B cell (primary cell): Measurements from ENCODE around the gene PTPN7. TPM values are rescaled to one million over a fixed set of nuclear protein-coding genes. Genes with fewer than 3 reads are reported as not detected.

Experiments
- ATAC-seq: fragments of 200-7000 bp; cut with Tn5 transposase; one replicate; pipeline ENCODE4 v1.10.0; 2021; ENCODE audit warnings: low read depth, mild to moderate bottlenecking, moderate number of reproducible peaks, moderate library complexity
- CTCF ChIA-PET: fragments of 350-600 bp; sonication (Branson Sonifier 250); formaldehyde crosslinking; loops from one replicate; lab custom pipeline; 2021; ENCODE audit warnings: antibody characterized with exemption, inconsistent platforms; lab: Charles Lee
- POLR2A ChIA-PET: fragments of 350-600 bp; sonication (Branson Sonifier 250); formaldehyde crosslinking; loops from one replicate; lab custom pipeline; 2021; ENCODE audit warnings: antibody characterized with exemption; lab: Charles Lee
- DNase-seq: peaks from one replicate; pipeline ENCODE4 v3.0.0; 2013
- H2AFZ ChIP-seq: 2 replicates; pipeline ENCODE4 v1.6.1; 2012; ENCODE audit warnings: mild to moderate bottlenecking, low read depth, low read length; ENCODE audit not compliant: insufficient read depth, poor library complexity, severe bottlenecking
- H3K27ac ChIP-seq, 2 donors: 1 replicate in 1 of 2; 2 replicates in 1 of 2; pipeline ENCODE4 v1.5.1; 2012 to 2013; ENCODE audit warnings: low read length in 2 of 2, mild to moderate bottlenecking in 2 of 2, moderate library complexity in 1 of 2
- H3K27me3 ChIP-seq, 4 experiments: fragments of 200-600 bp in 1 of 4; sonication (generic) in 1 of 4; replicated peaks in 1 of 4; 1 replicate in 2 of 4; 2 replicates in 2 of 4; pipeline versions ENCODE4 v1.6.1 to v1.7.0; 2013 to 2016; ENCODE audit warnings: low read length in 3 of 4, mild to moderate bottlenecking in 2 of 4, mixed read lengths in 1 of 4, moderate library complexity in 1 of 4; ENCODE audit not compliant: insufficient read depth in 4 of 4, control insufficient read depth in 3 of 4; ENCODE audit errors: control extremely low read depth in 1 of 4
- H3K36me3 ChIP-seq, 2 experiments: replicated peaks in 1 of 2; 1 replicate in 1 of 2; 2 replicates in 1 of 2; pipeline versions ENCODE4 v1.6.1 to v1.7.1; 2013; ENCODE audit warnings: low read length in 1 of 2; ENCODE audit not compliant: insufficient read depth in 2 of 2, control insufficient read depth in 1 of 2; ENCODE audit errors: control extremely low read depth in 1 of 2, extremely low read depth in 1 of 2
- H3K4me1 ChIP-seq, 2 donors: fragments of 200-600 bp in 1 of 2; sonication (generic) in 1 of 2; 1 replicate in 1 of 2; 2 replicates in 1 of 2; pipeline versions ENCODE4 v1.5.1 to v1.6.1; 2013 to 2017; ENCODE audit warnings: low read length in 2 of 2; ENCODE audit not compliant: control insufficient read depth in 2 of 2, insufficient read depth in 2 of 2
- H3K4me2 ChIP-seq: replicated peaks from 2 replicates; pipeline ENCODE3; 2012; ENCODE audit warnings: mild to moderate bottlenecking, low read depth, low read length; ENCODE audit not compliant: poor library complexity, severe bottlenecking
- H3K4me3 ChIP-seq, 5 experiments: fragments of 200-600 bp in 1 of 5; sonication (generic) in 1 of 5; 1 replicate in 3 of 5; 2 replicates in 2 of 5; pipeline versions ENCODE4 v1.5.1 to v1.7.0; 2011 to 2016; ENCODE audit warnings: low read length in 4 of 5, mild to moderate bottlenecking in 4 of 5, low read depth in 2 of 5, control low read depth in 1 of 5, moderate library complexity in 1 of 5; ENCODE audit not compliant: insufficient read depth in 1 of 5; ENCODE audit errors: control extremely low read depth in 1 of 5, extremely low read depth in 1 of 5
- H3K79me2 ChIP-seq: fragments of 200-600 bp; sonication (generic); one replicate; pipeline ENCODE4 v1.6.0; 2016; ENCODE audit warnings: low read length; ENCODE audit not compliant: control insufficient read depth, insufficient read depth
- H3K9ac ChIP-seq: fragments of 200-600 bp; sonication (generic); 2 replicates; pipeline ENCODE4 v1.6.1; 2017; ENCODE audit warnings: mild to moderate bottlenecking, low read length, moderate library complexity
- H3K9me3 ChIP-seq, 3 donors: one replicate each; pipeline versions ENCODE4 v1.6.1 to v1.7.1; 2013; ENCODE audit warnings: low read length in 2 of 3; ENCODE audit not compliant: control insufficient read depth in 2 of 3, insufficient read depth in 1 of 3; ENCODE audit errors: control extremely low read depth in 1 of 3
- H4K20me1 ChIP-seq: 2 replicates; pipeline ENCODE4 v1.6.0; 2012; ENCODE audit warnings: mild to moderate bottlenecking, low read length; ENCODE audit not compliant: insufficient read depth, control insufficient read depth, poor library complexity, severe bottlenecking
- H3K27ac Mint-ChIP-seq: one replicate; pipeline ENCODE4 v1.8.0; 2021; ENCODE audit warnings: mixed read lengths
- H3K27me3 Mint-ChIP-seq: one replicate; pipeline ENCODE4 v1.8.0; 2021; ENCODE audit warnings: mixed read lengths
- H3K4me1 Mint-ChIP-seq: one replicate; pipeline ENCODE4 v1.8.0; 2021; ENCODE audit warnings: mixed read lengths
- H3K4me3 Mint-ChIP-seq: one replicate; pipeline ENCODE4 v1.8.0; 2021; ENCODE audit warnings: mixed read lengths
- H3K9me3 Mint-ChIP-seq: one replicate; pipeline ENCODE4 v1.8.0; 2022; ENCODE audit warnings: mixed read lengths; ENCODE audit not compliant: insufficient read depth
- EZH2 ChIP-seq: IDR thresholded peaks from 2 replicates; pipeline ENCODE4 v1.6.1; 2012; ENCODE audit warnings: borderline replicate concordance, low read depth, mild to moderate bottlenecking, moderate library complexity, low read length; ENCODE audit not compliant: insufficient read depth, poor library complexity, severe bottlenecking
- WGBS: methylation state at CpG from one replicate; pipeline ENCODE4 v1.1.5; 2013; ENCODE audit warnings: missing lambda C conversion rate; ENCODE audit not compliant: insufficient coverage; 5-methylcytosine and 5-hydroxymethylcytosine counted together
- intact Hi-C: fragments of 100-400 bp; cut with micrococcal nuclease; formaldehyde crosslinking; loops from one replicate; pipeline ENCODE4 v1.10.0; 2022
- polyA plus RNA-seq: library from polyadenylated mRNA; depleted of rRNA; stranded (reverse); fragments of >200 nt; gene quantifications from 2 replicates; pipeline ENCODE4 v1.2.3, GENCODE V29; 2012
- total RNA-seq, 2 donors: library from RNA; stranded (reverse); fragments of 120-200 nt in 1 of 2; gene quantifications; 1 replicate in 1 of 2; 2 replicates in 1 of 2; pipeline versions ENCODE4 v1.2.3 to v1.2.4, GENCODE V29; 2013 to 2022
- TF ChIP-seq, protein P1 (sequence below): fragments of 200-600 bp; IDR thresholded peaks from one replicate; pipeline ENCODE4 v1.8.0; 2022; ENCODE audit warnings: antibody characterized with exemption, mild to moderate bottlenecking

PTPN7 gene
- total and polyA plus RNA-seq, 2 donors (not counting 1 experiment from before 2014, with no cell fraction given), result 16.0 to 37.5 TPM

DNA sequence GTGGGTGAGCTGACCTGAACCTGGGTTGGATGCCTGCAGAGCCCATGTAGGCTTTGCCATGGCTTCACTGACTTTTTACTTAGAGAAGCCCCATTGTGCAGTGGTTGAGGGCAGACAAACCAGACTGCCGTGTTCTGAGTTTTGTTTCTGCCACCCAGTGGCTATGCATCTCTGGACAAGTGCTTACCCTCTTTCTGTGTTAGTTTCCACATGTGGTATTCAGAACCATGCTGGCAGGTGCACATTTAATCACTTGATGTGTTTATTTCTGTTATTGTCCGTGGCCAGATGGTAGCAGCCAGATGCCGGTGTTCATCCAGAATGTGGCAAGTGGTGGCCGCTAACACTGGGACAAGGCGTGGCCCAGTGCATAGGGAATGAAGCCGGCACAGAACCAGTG, 10.3 kb upstream of the PTPN7 start:
- H3K27ac Mint-ChIP-seq, result no peak overlapping the region
- H3K4me1 Mint-ChIP-seq, result peaks cover 11% of the 10 kb centered on the region
- ATAC-seq (no peak), DNase-seq (no peak)
- no peak overlapping the region for H3K4me2 ChIP-seq
- H3K36me3 ChIP-seq, result no peaks in the 10 kb centered on the region
- no peak overlapping the region for H2AFZ ChIP-seq
- H3K9ac ChIP-seq, result no peak overlapping the region
- H3K9me3 ChIP-seq, result no peaks in the 10 kb centered on the region
- WGBS, result 82% methylated on average over 5 of the region's 6 CpGs
- no peak overlapping the region for H3K4me3 Mint-ChIP-seq
- POLR2A ChIA-PET, result no interaction called here
- intact Hi-C loops, result no loop called here
- no peaks in the 10 kb centered on the region for H4K20me1 ChIP-seq
- CTCF ChIA-PET, result interaction anchor here (1.1 to 2.5 kb wide), 2 partner anchors 10 to 14 kb away, joined by 4 to 7 read pairs; partner anchors contain the start of gene PTPN7
- no peak for TF ChIP-seq EZH2
- TF ChIP-seq, protein P1, sequence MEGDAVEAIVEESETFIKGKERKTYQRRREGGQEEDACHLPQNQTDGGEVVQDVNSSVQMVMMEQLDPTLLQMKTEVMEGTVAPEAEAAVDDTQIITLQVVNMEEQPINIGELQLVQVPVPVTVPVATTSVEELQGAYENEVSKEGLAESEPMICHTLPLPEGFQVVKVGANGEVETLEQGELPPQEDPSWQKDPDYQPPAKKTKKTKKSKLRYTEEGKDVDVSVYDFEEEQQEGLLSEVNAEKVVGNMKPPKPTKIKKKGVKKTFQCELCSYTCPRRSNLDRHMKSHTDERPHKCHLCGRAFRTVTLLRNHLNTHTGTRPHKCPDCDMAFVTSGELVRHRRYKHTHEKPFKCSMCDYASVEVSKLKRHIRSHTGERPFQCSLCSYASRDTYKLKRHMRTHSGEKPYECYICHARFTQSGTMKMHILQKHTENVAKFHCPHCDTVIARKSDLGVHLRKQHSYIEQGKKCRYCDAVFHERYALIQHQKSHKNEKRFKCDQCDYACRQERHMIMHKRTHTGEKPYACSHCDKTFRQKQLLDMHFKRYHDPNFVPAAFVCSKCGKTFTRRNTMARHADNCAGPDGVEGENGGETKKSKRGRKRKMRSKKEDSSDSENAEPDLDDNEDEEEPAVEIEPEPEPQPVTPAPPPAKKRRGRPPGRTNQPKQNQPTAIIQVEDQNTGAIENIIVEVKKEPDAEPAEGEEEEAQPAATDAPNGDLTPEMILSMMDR, result no peak
- H3K27me3 ChIP-seq, result no peaks in the 10 kb centered on the region
- peaks cover 6% of the 10 kb centered on the region for H3K27me3 Mint-ChIP-seq
- H3K27ac ChIP-seq, result no peak overlapping the region
- H3K4me3 ChIP-seq, result no peak overlapping the region
- H3K9me3 Mint-ChIP-seq, result no peaks in the 10 kb centered on the region
- peaks cover 3 to 9% of the 10 kb centered on the region in 2 donors for H3K4me1 ChIP-seq
- peaks cover 8% of the 10 kb centered on the region for H3K79me2 ChIP-seq

GRCh38 chr1:202168861-202169260, 8.5 kb upstream of the PTPN7 start:
- POLR2A ChIA-PET, result no interaction called here
- intact Hi-C loops, result loop anchor here (10.0 kb wide), 3 partner anchors 184 to 796 kb away; partner anchors contain the start of genes CYB5R1 and RNPEP

More at GRCh38 chr1:202168861-202169260, 8.5 kb upstream of the PTPN7 start:
- DNase-seq, result no peak
- no peak overlapping the region for H3K27ac Mint-ChIP-seq
- no peaks in the 10 kb centered on the region for H4K20me1 ChIP-seq
- no peaks in the 10 kb centered on the region for H3K36me3 ChIP-seq
- CTCF ChIA-PET, result no interaction called here
- H3K79me2 ChIP-seq, result peaks cover 12% of the 10 kb centered on the region
- no peak overlapping the region for H2AFZ ChIP-seq
- H3K4me1 Mint-ChIP-seq, result peaks cover 27% of the 10 kb centered on the region
- H3K27me3 Mint-ChIP-seq, result peaks cover 6% of the 10 kb centered on the region
- no peak overlapping the region for H3K9ac ChIP-seq
- no peaks in the 10 kb centered on the region for H3K27me3 ChIP-seq
- WGBS, result 100% methylated on average over 6 of the region's 7 CpGs
- no peak for ATAC-seq
- H3K4me1 ChIP-seq, result peaks cover 21 to 28% of the 10 kb centered on the region in 2 donors
- no peak for TF ChIP-seq EZH2
- TF ChIP-seq, protein P1, result no peak
- no peak overlapping the region for H3K4me3 ChIP-seq
- H3K4me3 Mint-ChIP-seq, result no peak overlapping the region
- no peak overlapping the region for H3K4me2 ChIP-seq
- H3K9me3 Mint-ChIP-seq, result no peaks in the 10 kb centered on the region
- H3K27ac ChIP-seq, result no peak overlapping the region
- no peaks in the 10 kb centered on the region for H3K9me3 ChIP-seq
